Chondrocyte (in vitro differentiated cells): ENCODE results near the gene RGS17. TPM values are rescaled to one million over a fixed set of nuclear protein-coding genes. Genes with fewer than 3 reads are reported as not detected.
A peak's percentile ranks its signal among the peaks of the same experiment; 100 is the strongest.

ENCODE experiments used
- DNase-seq: peaks from one replicate; pipeline ENCODE4 v3.0.0; 2021; ENCODE audit warnings: mixed read lengths, low spot score
- H3K27ac Mint-ChIP-seq: one replicate; pipeline ENCODE4 v1.8.0; 2021; ENCODE audit warnings: mild to moderate bottlenecking, moderate library complexity, mixed read lengths; ENCODE audit not compliant: unreplicated experiment
- H3K27me3 Mint-ChIP-seq: 2 replicates; pipeline ENCODE4 v1.8.0; 2021; ENCODE audit warnings: low read depth, mixed read lengths
- H3K36me3 Mint-ChIP-seq: 2 replicates; pipeline ENCODE4 v1.8.0; 2021; ENCODE audit warnings: low read depth, mixed read lengths
- H3K4me1 Mint-ChIP-seq: 2 replicates; pipeline ENCODE4 v1.8.0; 2021; ENCODE audit warnings: low read depth, mild to moderate bottlenecking, mixed read lengths
- H3K4me3 Mint-ChIP-seq: one replicate; pipeline ENCODE4 v1.8.0; 2021; ENCODE audit warnings: mild to moderate bottlenecking, moderate library complexity, mixed read lengths; ENCODE audit not compliant: unreplicated experiment
- H3K9me3 Mint-ChIP-seq: 2 replicates; pipeline ENCODE4 v1.8.0; 2021; ENCODE audit warnings: low read depth, mixed read lengths
- total RNA-seq: library from RNA; stranded (reverse); gene quantifications from 3 replicates; pipeline ENCODE4 v1.2.1, GENCODE V29; 2021
- TF ChIP-seq, protein P1 (sequence below): fragments of 200-600 bp; sonication (generic); IDR thresholded peaks from 2 replicates; pipeline ENCODE4 v1.5.0; 2021; ENCODE audit warnings: antibody characterized with exemption, mild to moderate bottlenecking, moderate library complexity

The RGS17 gene
- total RNA-seq, 1 donor from 2014 or later = 1.5 TPM

DNA sequence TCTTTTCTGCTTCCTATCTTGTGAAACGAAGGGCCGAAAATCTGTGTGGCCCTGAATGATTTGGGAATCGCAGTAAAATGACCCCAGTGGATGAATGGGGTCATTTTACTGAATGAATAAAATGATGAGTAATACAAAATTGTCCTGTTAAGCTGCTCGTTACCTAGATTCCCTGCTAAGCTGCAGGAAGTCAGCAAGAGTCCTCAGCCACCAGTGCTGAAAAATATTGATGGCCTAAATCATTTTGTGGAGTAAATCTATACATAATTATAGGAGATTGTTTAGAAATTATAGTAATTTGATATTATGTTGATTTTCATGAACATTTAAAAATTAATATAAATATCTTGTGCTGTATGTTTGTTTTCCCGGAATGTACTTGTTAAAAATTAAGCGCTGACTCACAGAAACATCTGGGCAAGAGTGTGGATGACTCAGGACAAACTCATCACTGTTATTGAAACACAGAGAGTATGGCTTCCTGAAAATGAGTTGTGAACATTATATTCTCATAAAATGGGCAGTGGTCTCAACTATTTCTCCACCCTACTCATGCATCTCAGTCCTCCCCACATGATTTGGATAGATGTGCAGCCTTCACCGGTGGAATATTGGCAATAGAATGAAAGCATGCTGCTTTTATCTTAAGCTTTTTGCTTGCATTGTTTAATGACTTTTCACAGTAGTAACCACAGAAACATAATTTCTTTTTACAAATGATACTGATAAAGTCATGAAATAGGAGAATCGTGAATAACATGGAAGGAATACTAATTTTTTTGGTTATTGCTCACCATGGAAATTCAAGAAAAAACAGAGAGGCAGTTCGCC is 36.2 kb upstream of the RGS17 start:
- Mint-ChIP-seq H3K9me3 (no peaks in the 10 kb centered on the region), H3K36me3 (no peaks in the 10 kb centered on the region), H3K27ac (peak overlapping the region; percentile 76), H3K4me3 (peak overlapping the region; percentile 23), H3K27me3 (no peaks in the 10 kb centered on the region), H3K4me1 (peaks cover 27% of the 10 kb centered on the region)
- TF ChIP-seq, protein P1, sequence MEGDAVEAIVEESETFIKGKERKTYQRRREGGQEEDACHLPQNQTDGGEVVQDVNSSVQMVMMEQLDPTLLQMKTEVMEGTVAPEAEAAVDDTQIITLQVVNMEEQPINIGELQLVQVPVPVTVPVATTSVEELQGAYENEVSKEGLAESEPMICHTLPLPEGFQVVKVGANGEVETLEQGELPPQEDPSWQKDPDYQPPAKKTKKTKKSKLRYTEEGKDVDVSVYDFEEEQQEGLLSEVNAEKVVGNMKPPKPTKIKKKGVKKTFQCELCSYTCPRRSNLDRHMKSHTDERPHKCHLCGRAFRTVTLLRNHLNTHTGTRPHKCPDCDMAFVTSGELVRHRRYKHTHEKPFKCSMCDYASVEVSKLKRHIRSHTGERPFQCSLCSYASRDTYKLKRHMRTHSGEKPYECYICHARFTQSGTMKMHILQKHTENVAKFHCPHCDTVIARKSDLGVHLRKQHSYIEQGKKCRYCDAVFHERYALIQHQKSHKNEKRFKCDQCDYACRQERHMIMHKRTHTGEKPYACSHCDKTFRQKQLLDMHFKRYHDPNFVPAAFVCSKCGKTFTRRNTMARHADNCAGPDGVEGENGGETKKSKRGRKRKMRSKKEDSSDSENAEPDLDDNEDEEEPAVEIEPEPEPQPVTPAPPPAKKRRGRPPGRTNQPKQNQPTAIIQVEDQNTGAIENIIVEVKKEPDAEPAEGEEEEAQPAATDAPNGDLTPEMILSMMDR = no peak
- no peak for DNase-seq

DNA sequence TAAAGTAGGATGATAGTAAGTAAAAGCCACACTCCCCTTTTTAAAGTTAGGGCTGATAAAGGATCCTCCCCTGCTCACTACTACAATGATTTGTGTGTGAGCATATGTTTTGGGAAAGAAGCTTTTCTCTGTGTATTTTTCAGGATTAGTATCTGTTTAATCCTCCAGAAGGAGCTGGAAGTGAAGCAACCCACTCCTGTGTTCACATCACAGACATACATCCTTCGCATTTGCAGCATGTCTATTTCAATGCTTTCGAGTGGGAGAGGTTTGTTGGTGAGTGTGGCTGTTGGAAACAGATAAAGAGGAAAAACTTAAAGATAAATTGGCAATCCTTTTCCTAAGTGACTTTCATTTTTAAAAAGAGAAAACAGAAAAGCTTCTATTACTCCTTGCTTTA is 31.6 kb upstream of the RGS17 start:
- Mint-ChIP-seq H3K27ac (no peak overlapping the region), H3K9me3 (no peaks in the 10 kb centered on the region), H3K4me1 (peaks cover 14% of the 10 kb centered on the region), H3K27me3 (no peaks in the 10 kb centered on the region), H3K4me3 (no peak overlapping the region), H3K36me3 (no peaks in the 10 kb centered on the region)
- no peak for DNase-seq
- TF ChIP-seq, protein P1 = no peak

DNA sequence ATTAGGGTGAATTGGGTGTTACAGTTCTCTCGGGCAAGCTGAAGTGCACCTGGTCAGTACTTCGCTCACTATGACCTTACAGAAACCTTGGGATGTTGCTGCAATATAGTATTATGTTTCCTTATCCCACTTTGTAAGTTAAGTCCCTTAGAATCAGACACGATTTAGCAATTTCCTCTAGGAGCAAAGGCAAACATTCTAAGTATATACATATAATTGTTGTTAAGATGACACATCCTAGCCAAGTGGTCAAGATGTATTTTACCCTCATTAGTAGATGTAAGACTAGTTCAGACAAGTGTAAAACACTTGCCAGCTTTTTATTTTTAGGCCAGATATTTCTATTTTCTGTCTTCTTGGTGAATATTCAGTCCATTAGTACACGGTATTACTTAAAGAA is 31.1 kb upstream of the RGS17 start:
- TF ChIP-seq, protein P1 = no peak
- no peak for DNase-seq
- Mint-ChIP-seq H3K27ac (no peak overlapping the region), H3K9me3 (no peaks in the 10 kb centered on the region), H3K4me3 (no peak overlapping the region), H3K27me3 (no peaks in the 10 kb centered on the region), H3K36me3 (no peaks in the 10 kb centered on the region), H3K4me1 (peaks cover 9% of the 10 kb centered on the region)

DNA sequence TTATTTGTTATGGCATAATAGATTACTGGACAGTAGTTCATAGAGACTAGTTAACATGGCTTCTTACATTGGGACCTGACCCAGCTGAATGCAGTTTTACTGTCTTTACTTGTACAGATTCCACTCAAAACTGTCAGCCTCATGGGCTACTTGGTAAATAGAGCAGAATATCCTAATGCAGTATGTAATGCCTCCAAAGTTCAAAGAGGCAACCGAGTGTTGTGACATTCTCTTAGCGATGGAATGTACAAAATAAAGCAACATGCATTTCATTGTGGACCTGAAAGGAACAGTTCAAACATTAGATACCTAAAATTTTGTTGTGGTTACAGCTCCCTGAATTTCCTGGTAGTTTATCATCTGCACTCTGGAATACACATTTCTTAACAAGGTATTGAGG is 29.1 kb upstream of the RGS17 start:
- no peaks in the 10 kb centered on the region for H3K27me3 Mint-ChIP-seq
- H3K36me3 Mint-ChIP-seq = no peaks in the 10 kb centered on the region
- TF ChIP-seq, protein P1 = no peak
- no peaks in the 10 kb centered on the region for H3K9me3 Mint-ChIP-seq
- no peak for DNase-seq
- H3K4me3 Mint-ChIP-seq = no peak overlapping the region
- no peaks in the 10 kb centered on the region for H3K4me1 Mint-ChIP-seq
- H3K27ac Mint-ChIP-seq = no peak overlapping the region

DNA sequence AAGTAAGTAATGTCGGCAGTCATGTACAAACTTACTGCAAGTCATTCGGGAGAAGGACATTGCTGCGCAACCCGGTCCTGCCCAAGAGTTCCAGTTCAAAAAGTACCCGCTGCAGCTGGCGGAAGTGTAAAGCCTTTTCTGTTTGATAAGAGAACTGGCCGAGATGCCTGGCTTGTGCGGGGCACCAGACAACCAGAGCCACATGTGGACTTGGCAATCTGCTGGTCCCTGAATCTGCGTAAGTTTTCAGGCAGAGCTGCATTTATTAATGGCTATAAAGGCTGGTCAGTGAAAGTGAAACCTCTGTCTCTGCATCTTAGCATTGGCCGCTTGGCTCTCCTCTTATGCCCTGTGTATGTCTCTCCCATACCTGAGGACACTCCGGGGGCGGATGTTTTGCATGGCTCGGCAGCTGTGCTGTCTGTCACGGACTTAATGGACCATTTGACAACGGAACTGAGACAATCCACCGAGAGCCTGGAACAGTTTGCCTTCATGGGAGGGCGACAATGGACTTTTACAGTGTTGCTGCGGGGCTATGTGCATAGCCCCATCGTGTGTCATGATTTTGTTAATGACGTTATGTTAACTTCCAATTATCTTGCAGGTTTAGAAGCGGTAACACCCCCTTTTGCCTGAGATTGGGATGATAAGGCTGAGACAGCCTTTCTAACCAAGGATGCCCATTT is 19.8 kb upstream of the RGS17 start:
- H3K27ac Mint-ChIP-seq = no peak overlapping the region
- H3K4me1 Mint-ChIP-seq = peaks cover 3% of the 10 kb centered on the region
- DNase-seq = no peak
- TF ChIP-seq, protein P1 = no peak
- H3K4me3 Mint-ChIP-seq = no peak overlapping the region
- peaks cover 16% of the 10 kb centered on the region for H3K9me3 Mint-ChIP-seq
- peaks cover 3% of the 10 kb centered on the region for H3K36me3 Mint-ChIP-seq
- peaks cover 11% of the 10 kb centered on the region for H3K27me3 Mint-ChIP-seq
